Upper lobe of left lung (tissue), 6 donors: ENCODE results near the gene CMTM4. TPM values are rescaled to one million over a fixed set of nuclear protein-coding genes. Genes with fewer than 3 reads are reported as not detected.
"Not testable (repeated sequence)": the region's sequence is repeated elsewhere in the genome, so short reads cannot be mapped to it uniquely, and the experiment has no call there.

Experiments
- ATAC-seq, 2 donors: fragments of 200-7000 bp; cut with Tn5 transposase; one replicate each; pipeline ENCODE4 v1.9.1; 2022; ENCODE audit warnings: mild to moderate bottlenecking in 2 of 2, moderate library complexity in 2 of 2; ENCODE audit not compliant: low FRiP score in 2 of 2
- DNase-seq, 2 donors: peaks; one replicate each; pipeline ENCODE4 v3.0.0-alpha.2; 2019 to 2020
- H3K27ac ChIP-seq, 4 donors: fragments of 200-600 bp; sonication (generic); one replicate each; pipeline ENCODE4 v1.5.1; 2016 to 2019
- H3K27me3 ChIP-seq, 4 donors: fragments of 200-600 bp; sonication (generic); one replicate each; pipeline ENCODE4 v1.5.1; 2017 to 2019
- H3K36me3 ChIP-seq, 4 donors: fragments of 200-600 bp; sonication (generic); one replicate each; pipeline ENCODE4 v1.5.1; 2016 to 2019
- H3K4me1 ChIP-seq, 4 donors: fragments of 200-600 bp; sonication (generic); one replicate each; pipeline ENCODE4 v1.5.1; 2018 to 2019
- H3K4me3 ChIP-seq, 4 donors: fragments of 200-600 bp; sonication (generic); one replicate each; pipeline ENCODE4 v1.5.1; 2017 to 2019; ENCODE audit warnings: mild to moderate bottlenecking in 2 of 4, moderate library complexity in 1 of 4
- H3K9me3 ChIP-seq, 4 donors: fragments of 200-600 bp; sonication (generic); one replicate each; pipeline ENCODE4 v1.5.1; 2018 to 2019
- EP300 ChIP-seq, 4 donors: sonication (generic); formaldehyde crosslinking; IDR thresholded peaks; one replicate each; pipeline ENCODE4 v1.5.1; 2017; ENCODE audit warnings: antibody characterized with exemption in 4 of 4, control low read depth in 2 of 4
- POLR2A ChIP-seq, 4 donors: fragments of 450-650 bp; IDR thresholded peaks; one replicate each; pipeline ENCODE4 v1.5.1; 2016 to 2017; ENCODE audit warnings: antibody characterized with exemption in 4 of 4, mild to moderate bottlenecking in 2 of 4
- POLR2AphosphoS5 ChIP-seq, 2 donors: sonication (generic); formaldehyde crosslinking; IDR thresholded peaks; one replicate each; pipeline ENCODE4 v1.5.1; 2017; ENCODE audit warnings: antibody characterized with exemption in 2 of 2
- WGBS, 2 donors: methylation state at CpG; one replicate each; pipeline ENCODE4 v1.1.5; 2017 to 2018; 5-methylcytosine and 5-hydroxymethylcytosine counted together
- total RNA-seq, 6 donors: library from RNA; depleted of rRNA in 4 of 6; stranded (reverse); fragments of >200 nt in 4 of 6; gene quantifications; one replicate each; pipeline versions ENCODE4 v1.1.0 to v1.2.1, GENCODE V29; 2016 to 2021
- TF ChIP-seq, protein P1 (sequence below), 6 experiments: fragments of 450-650 bp in 4 of 6; fragments of 200-600 bp in 2 of 6; sonication (generic) in 2 of 6; IDR thresholded peaks; one replicate each; pipeline ENCODE4 v1.5.1; 2016 to 2019; ENCODE audit warnings: antibody characterized with exemption in 6 of 6
- donor health status: DM: no; HTN: no; CAD: no; lungs with moderate emphysema.
- donor health status: DM: no; HTN: yes; CAD: no; lungs with severe emphysema.

The CMTM4 gene
- total RNA-seq, 6 donors from 2014 or later: 35.6 to 82.1 (median 55.1) TPM

DNA sequence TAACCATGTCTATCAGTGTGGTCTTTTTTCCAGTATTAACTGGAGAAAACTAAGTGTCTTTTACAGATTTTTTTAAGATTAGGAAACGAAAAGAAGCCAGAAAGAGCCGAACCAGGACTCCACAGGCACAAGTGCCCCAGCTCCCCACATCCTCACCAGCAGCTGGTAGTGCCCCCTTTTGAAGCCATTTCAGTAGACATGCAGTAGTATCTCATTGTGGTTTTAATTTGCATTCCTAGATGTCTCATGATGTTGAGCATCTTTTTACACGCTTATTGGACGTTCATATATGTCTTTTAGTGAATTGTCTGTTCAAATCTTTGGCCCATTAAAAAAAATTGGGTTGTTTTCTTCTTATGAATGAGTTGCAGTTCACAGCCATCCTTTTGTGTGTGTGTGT lies 96.8 kb downstream of the CMTM4 start:
- WGBS, 2 donors: 89 to 93% methylated on average over 4 of the region's 4 CpGs
- Histone ChIP-seq H3K27ac (no peak overlapping the region), H3K9me3 (no peaks in the 10 kb centered on the region), H3K36me3 (no peaks in the 10 kb centered on the region), H3K27me3 (no peaks in the 10 kb centered on the region), H3K4me1 (peaks cover 7 to 12% (median 8%) of the 10 kb centered on the region in 4 donors), H3K4me3 (no peak overlapping the region)
- ATAC-seq (no peak), DNase-seq (no peak)
- TF ChIP-seq EP300 (IDR thresholded peaks at IDR 0.05) (no peak), POLR2AphosphoS5 (IDR thresholded peaks at IDR 0.05) (no peak), POLR2A (IDR thresholded peaks at IDR 0.05) (no peak)
- TF ChIP-seq, protein P1, sequence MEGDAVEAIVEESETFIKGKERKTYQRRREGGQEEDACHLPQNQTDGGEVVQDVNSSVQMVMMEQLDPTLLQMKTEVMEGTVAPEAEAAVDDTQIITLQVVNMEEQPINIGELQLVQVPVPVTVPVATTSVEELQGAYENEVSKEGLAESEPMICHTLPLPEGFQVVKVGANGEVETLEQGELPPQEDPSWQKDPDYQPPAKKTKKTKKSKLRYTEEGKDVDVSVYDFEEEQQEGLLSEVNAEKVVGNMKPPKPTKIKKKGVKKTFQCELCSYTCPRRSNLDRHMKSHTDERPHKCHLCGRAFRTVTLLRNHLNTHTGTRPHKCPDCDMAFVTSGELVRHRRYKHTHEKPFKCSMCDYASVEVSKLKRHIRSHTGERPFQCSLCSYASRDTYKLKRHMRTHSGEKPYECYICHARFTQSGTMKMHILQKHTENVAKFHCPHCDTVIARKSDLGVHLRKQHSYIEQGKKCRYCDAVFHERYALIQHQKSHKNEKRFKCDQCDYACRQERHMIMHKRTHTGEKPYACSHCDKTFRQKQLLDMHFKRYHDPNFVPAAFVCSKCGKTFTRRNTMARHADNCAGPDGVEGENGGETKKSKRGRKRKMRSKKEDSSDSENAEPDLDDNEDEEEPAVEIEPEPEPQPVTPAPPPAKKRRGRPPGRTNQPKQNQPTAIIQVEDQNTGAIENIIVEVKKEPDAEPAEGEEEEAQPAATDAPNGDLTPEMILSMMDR (IDR thresholded peaks at IDR 0.05): no peak

DNA sequence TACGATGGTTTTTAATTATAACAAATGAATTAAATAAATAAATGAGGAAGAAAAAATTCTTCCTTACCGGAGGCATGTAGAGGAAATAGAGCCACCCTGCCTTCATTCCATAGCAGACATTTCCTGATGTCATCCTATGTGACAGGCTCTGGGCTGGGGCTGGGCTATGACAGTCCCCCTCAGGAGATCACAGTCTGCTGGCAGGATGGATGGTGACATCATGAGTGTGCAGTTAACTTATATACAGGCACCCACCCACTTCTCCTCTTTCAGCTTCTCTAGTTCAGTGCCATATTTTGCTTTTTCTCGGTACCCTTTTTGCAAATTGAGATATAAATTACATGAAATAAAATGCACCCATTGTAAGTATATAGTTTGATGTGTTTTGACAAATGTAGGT lies 98.4 kb downstream of the CMTM4 start:
- WGBS, 2 donors: 57 to 58% methylated on average over 3 of the region's 3 CpGs
- ATAC-seq (no peak), DNase-seq (no peak)

DNA sequence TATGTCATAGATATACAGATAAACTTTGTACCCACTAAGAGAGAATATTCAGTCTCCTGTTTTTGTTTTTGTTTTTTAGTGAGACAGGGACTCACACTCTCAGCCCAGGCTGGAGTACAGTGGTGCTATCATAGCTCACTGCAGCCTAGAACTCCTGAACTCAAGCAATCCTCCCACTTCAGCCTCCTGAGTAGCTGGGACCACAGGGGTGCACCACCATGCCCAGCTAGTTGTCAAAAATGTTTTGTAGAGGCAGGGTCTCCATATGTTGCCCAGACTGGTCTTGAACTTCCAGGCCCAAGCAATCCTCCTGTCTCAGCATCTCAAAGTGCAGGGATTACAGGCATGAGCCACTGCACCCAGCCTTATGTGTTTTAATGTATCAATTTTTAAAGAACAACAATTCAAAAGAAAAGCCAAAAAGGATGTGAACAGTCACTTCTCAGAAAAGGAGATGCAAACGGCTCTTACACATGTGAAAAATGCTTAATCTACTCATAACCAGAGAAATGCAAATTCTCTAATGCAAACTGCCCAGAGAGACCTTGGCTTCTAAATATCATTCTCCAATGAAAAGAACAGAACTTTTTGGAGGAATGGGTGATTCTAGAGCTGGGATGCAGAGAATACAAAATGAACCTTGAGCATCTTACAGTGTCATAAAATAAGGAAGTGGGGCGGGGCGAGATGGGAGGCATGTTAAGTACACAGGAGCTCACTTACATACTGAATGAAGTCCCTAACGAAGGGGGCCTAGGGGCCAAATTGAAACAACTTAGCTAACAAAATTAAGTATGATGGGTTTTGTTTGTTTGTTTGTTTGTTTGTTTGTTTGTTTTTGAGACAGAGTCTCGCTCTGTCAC lies 99.3 kb downstream of the CMTM4 start:
- Histone ChIP-seq H3K36me3 (no peaks in the 10 kb centered on the region), H3K4me3 (no peak overlapping the region), H3K4me1 (no peaks in the 10 kb centered on the region), H3K27me3 (no peaks in the 10 kb centered on the region), H3K9me3 (no peaks in the 10 kb centered on the region), H3K27ac (no peak overlapping the region)
- no peak for ATAC-seq
- no peak for DNase-seq
- 81 to 82% methylated on average over 5 of the region's 5 CpGs for WGBS, 2 donors
- TF ChIP-seq EP300 (IDR thresholded peaks at IDR 0.05): no peak
- TF ChIP-seq, protein P1 (IDR thresholded peaks at IDR 0.05): no peak
- TF ChIP-seq POLR2AphosphoS5 (IDR thresholded peaks at IDR 0.05): no peak
- no peak for TF ChIP-seq POLR2A (IDR thresholded peaks at IDR 0.05)

More for the DNA sequence above, 98.4 kb downstream of the CMTM4 start:
- H3K27me3 ChIP-seq: no peaks in the 10 kb centered on the region
- TF ChIP-seq, protein P1 (IDR thresholded peaks at IDR 0.05): no peak
- TF ChIP-seq POLR2AphosphoS5 (IDR thresholded peaks at IDR 0.05): no peak
- no peak for TF ChIP-seq POLR2A (IDR thresholded peaks at IDR 0.05)
- TF ChIP-seq EP300 (IDR thresholded peaks at IDR 0.05): no peak
- H3K4me3 ChIP-seq: no peak overlapping the region
- H3K36me3 ChIP-seq: no peaks in the 10 kb centered on the region
- no peaks in the 10 kb centered on the region for H3K4me1 ChIP-seq
- H3K27ac ChIP-seq: no peak overlapping the region
- no peaks in the 10 kb centered on the region for H3K9me3 ChIP-seq

DNA sequence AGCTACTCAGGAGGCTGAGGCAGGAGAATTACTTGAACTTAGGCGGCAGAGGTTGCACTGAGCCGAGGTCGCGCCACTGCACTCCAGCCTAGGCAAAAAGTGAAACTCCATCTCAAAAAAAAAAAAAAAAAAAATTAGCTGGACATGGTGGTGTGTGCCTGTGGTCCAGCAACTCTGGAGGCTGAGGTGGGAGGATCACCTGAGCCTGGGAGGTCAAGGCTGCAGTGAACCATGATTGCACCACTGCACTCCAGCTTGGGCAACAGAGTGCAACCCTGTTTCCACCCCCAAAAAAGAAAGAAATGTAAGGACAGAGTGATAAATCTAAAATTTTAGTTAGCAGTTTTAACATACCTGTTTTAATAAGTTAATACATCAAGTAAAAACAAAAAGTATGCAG lies 100.0 kb downstream of the CMTM4 start:
- H3K27me3 ChIP-seq, H3K27ac ChIP-seq, ATAC-seq, H3K4me3 ChIP-seq, H3K4me1 ChIP-seq, H3K9me3 ChIP-seq, H3K36me3 ChIP-seq, DNase-seq: not testable (repeated sequence)
- 98% methylated on average over 4 of the region's 4 CpGs for WGBS, 2 donors

DNA sequence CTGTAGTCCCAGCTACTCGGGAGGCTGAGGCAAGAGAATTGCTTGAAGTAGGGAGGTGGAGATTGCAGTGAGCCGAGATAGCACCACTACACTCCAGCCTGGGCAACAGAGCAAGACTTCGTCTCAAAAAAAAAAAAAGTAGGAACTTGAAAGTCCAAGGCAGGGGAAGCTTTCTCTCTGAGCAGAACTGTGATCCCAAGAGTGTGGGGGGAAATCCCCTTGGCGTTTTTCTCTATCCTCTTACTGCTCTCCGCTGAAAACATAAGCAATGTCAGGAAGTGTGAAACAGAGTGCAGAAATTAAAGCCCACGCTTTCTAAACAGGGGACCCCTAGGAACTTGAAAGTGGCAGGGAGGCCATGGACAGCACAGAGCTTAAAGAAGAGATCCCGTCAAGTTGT lies 101.8 kb downstream of the CMTM4 start:
- ATAC-seq: no peak
- Histone ChIP-seq H3K27ac (no peak overlapping the region), H3K4me1 (peaks cover 0 to 4% (median 1%) of the 10 kb centered on the region in 4 donors), H3K4me3 (no peak overlapping the region), H3K36me3 (no peaks in the 10 kb centered on the region), H3K9me3 (no peaks in the 10 kb centered on the region), H3K27me3 (no peaks in the 10 kb centered on the region)
- 60 to 64% methylated on average over 7 of the region's 7 CpGs for WGBS, 2 donors
- DNase-seq: no peak
- no peak for TF ChIP-seq POLR2A (IDR thresholded peaks at IDR 0.05)
- TF ChIP-seq EP300 (IDR thresholded peaks at IDR 0.05): no peak
- TF ChIP-seq POLR2AphosphoS5 (IDR thresholded peaks at IDR 0.05): no peak
- TF ChIP-seq, protein P1 (IDR thresholded peaks at IDR 0.05): no peak
